ENCODE measurements around the gene E2F2. TPM values are rescaled to one million over a fixed set of nuclear protein-coding genes. Genes with fewer than 3 reads are reported as not detected.

E2F2 gene
- total RNA-seq, 4 donors from 2014 or later, result 4.5 to 12.9 (median 8.4) TPM

- H3K27ac ChIP-seq, result peak overlapping the region; percentile 61
- H3K4me3 ChIP-seq, result no peak overlapping the region
- H3K4me1 ChIP-seq, result peaks cover 17% of the 10 kb centered on the region
- H3K36me3 ChIP-seq, result no peaks in the 10 kb centered on the region
- no peak for TF ChIP-seq EP300 (IDR thresholded peaks at IDR 0.05)
- TF ChIP-seq POLR2AphosphoS5 (IDR thresholded peaks at IDR 0.05), result no peak
- no peak for TF ChIP-seq POLR2A (IDR thresholded peaks at IDR 0.05)
- no peak for TF ChIP-seq CTCF (IDR thresholded peaks at IDR 0.05)
- H3K27me3 ChIP-seq, result no peaks in the 10 kb centered on the region
- DNase-seq (ENCODE audit: low spot score in 2 of 2), result no peak
- no peaks in the 10 kb centered on the region for H3K9me3 ChIP-seq
- WGBS, result 93% methylated on average over 7 of the region's 7 CpGs
These were observed 45.5 kb upstream of the E2F2 start for GRCh38 chr1:23576338-23577055.

GRCh38 chr1:23575226-23575810 is 44.3 kb upstream of the E2F2 start:
- H3K27ac ChIP-seq, result no peak overlapping the region
- no peaks in the 10 kb centered on the region for H3K27me3 ChIP-seq
- DNase-seq (ENCODE audit: low spot score in 2 of 2), result no peak
- no peak for TF ChIP-seq EP300 (IDR thresholded peaks at IDR 0.05)
- TF ChIP-seq CTCF (IDR thresholded peaks at IDR 0.05), result no peak
- no peak for TF ChIP-seq POLR2AphosphoS5 (IDR thresholded peaks at IDR 0.05)
- TF ChIP-seq POLR2A (IDR thresholded peaks at IDR 0.05), result no peak
- no peak overlapping the region for H3K4me3 ChIP-seq
- 77% methylated on average over 5 of the region's 5 CpGs for WGBS
- no peaks in the 10 kb centered on the region for H3K36me3 ChIP-seq
- no peaks in the 10 kb centered on the region for H3K9me3 ChIP-seq
- peaks cover 17% of the 10 kb centered on the region for H3K4me1 ChIP-seq

GRCh38 chr1:23574265-23574754 is 43.3 kb upstream of the E2F2 start:
- Histone ChIP-seq H3K4me3 (no peak overlapping the region), H3K27me3 (no peaks in the 10 kb centered on the region), H3K36me3 (no peaks in the 10 kb centered on the region), H3K4me1 (peaks cover 17% of the 10 kb centered on the region), H3K9me3 (no peaks in the 10 kb centered on the region), H3K27ac (no peak overlapping the region)
- DNase-seq (ENCODE audit: low spot score in 2 of 2), result no peak
- WGBS, result 85% methylated on average over 2 of the region's 2 CpGs
- no peak for TF ChIP-seq POLR2AphosphoS5 (IDR thresholded peaks at IDR 0.05)
- no peak for TF ChIP-seq EP300 (IDR thresholded peaks at IDR 0.05)
- TF ChIP-seq CTCF (IDR thresholded peaks at IDR 0.05), result no peak
- no peak for TF ChIP-seq POLR2A (IDR thresholded peaks at IDR 0.05)

- H3K4me3 ChIP-seq, result no peak overlapping the region
- no peak for DNase-seq (ENCODE audit: low spot score in 2 of 2)
- H3K4me1 ChIP-seq, result peaks cover 22% of the 10 kb centered on the region
- H3K27ac ChIP-seq, result no peak overlapping the region
- no peaks in the 10 kb centered on the region for H3K9me3 ChIP-seq
- H3K27me3 ChIP-seq, result no peaks in the 10 kb centered on the region
- no peaks in the 10 kb centered on the region for H3K36me3 ChIP-seq
- WGBS, result 64% methylated on average over 4 of the region's 4 CpGs
- TF ChIP-seq EP300 (IDR thresholded peaks at IDR 0.05) (no peak), POLR2AphosphoS5 (IDR thresholded peaks at IDR 0.05) (no peak), CTCF (IDR thresholded peaks at IDR 0.05) (no peak), POLR2A (IDR thresholded peaks at IDR 0.05) (no peak)
These were observed 42.6 kb upstream of the E2F2 start for GRCh38 chr1:23573574-23574182.

- Histone ChIP-seq H3K36me3 (no peaks in the 10 kb centered on the region), H3K27me3 (no peaks in the 10 kb centered on the region), H3K9me3 (no peaks in the 10 kb centered on the region), H3K4me3 (no peak overlapping the region), H3K27ac (no peak overlapping the region), H3K4me1 (peaks cover 16% of the 10 kb centered on the region)
- DNase-seq (ENCODE audit: low spot score in 2 of 2), result no peak
- TF ChIP-seq EP300 (IDR thresholded peaks at IDR 0.05) (no peak), POLR2A (IDR thresholded peaks at IDR 0.05) (no peak), CTCF (IDR thresholded peaks at IDR 0.05) (no peak), POLR2AphosphoS5 (IDR thresholded peaks at IDR 0.05) (no peak)
- WGBS, result 87% methylated on average over 3 of the region's 3 CpGs
These were observed 40.4 kb upstream of the E2F2 start for GRCh38 chr1:23571465-23571864.
